Muscle of leg (tissue), 16 donors: ENCODE measurements around the gene ABHD15. TPM values are rescaled to one million over a fixed set of nuclear protein-coding genes. Genes with fewer than 3 reads are reported as not detected.

Experiments
- DNase-seq: peaks from one replicate; pipeline ENCODE4 v3.0.0; 2013
- H3K27ac ChIP-seq: one replicate; pipeline ENCODE4 v1.5.1; 2013; ENCODE audit warnings: mild to moderate bottlenecking, low read length, control low read depth
- H3K27me3 ChIP-seq: one replicate; pipeline ENCODE4 v1.6.1; 2013; ENCODE audit warnings: low read length; ENCODE audit not compliant: control insufficient read depth, insufficient read depth
- H3K36me3 ChIP-seq: one replicate; pipeline ENCODE4 v1.6.1; 2013; ENCODE audit warnings: low read length; ENCODE audit not compliant: control insufficient read depth, insufficient read depth
- H3K4me1 ChIP-seq: one replicate; pipeline ENCODE4 v1.6.1; 2013; ENCODE audit warnings: low read length; ENCODE audit not compliant: control insufficient read depth, insufficient read depth
- H3K4me3 ChIP-seq: one replicate; pipeline ENCODE4 v1.5.1; 2013; ENCODE audit warnings: low read length, control low read depth
- H3K9me3 ChIP-seq: replicated peaks from 2 replicates; pipeline ENCODE4 v1.6.1; 2013; ENCODE audit warnings: low read depth, low read length; ENCODE audit not compliant: control insufficient read depth
- WGBS: methylation state at CpG from one replicate; pipeline ENCODE4 v1.1.5; 2013; ENCODE audit warnings: missing lambda C conversion rate; ENCODE audit not compliant: insufficient coverage; 5-methylcytosine and 5-hydroxymethylcytosine counted together
- long read RNA-seq, 11 donors: transcript quantifications; one replicate each; lab custom pipeline, GENCODE V29; 2026
- polyA plus RNA-seq, 8 donors: library from polyadenylated mRNA; unstranded; fragments of 120-200 nt; gene quantifications; one replicate each; pipeline versions ENCODE4 v1.2.1 to v1.2.3, GENCODE V29; 2013; ENCODE audit warnings: inconsistent platforms in 1 of 8, low replicate concordance in 1 of 8; ENCODE audit not compliant: insufficient read length in 8 of 8, insufficient read depth in 1 of 8
- total RNA-seq: library from RNA; stranded (reverse); fragments of 120-200 nt; gene quantifications from one replicate; pipeline ENCODE4 v1.2.4, GENCODE V29; 2013

ABHD15 gene
- total RNA-seq (3.1 TPM), polyA plus RNA-seq (1 to 10 TPM; 3.1 to 4.7 (median 3.4) TPM)
- long read RNA-seq, donor 1, partial matches to known transcripts, result 0 of 2 reads
- long read RNA-seq, donor 1, other reads (novel, unspliced or antisense), result 0 of 2 reads
- long read RNA-seq, donor 2, result 0 reads
- long read RNA-seq, donor 3, partial matches to known transcripts, result 0 of 1 reads
- long read RNA-seq, donor 3, other reads (novel, unspliced or antisense), result 0 of 1 reads
- long read RNA-seq, donor 4, partial matches to known transcripts, result 0 of 1 reads
- long read RNA-seq, donor 4, other reads (novel, unspliced or antisense), result 0 of 1 reads
- long read RNA-seq, donor 5, partial matches to known transcripts, result 93 of 94 reads
- long read RNA-seq, donor 5, other reads (novel, unspliced or antisense), result 0 of 94 reads
- long read RNA-seq, donor 6, partial matches to known transcripts, result 0 of 1 reads
- long read RNA-seq, donor 6, other reads (novel, unspliced or antisense), result 0 of 1 reads
- long read RNA-seq, donor 7, result 0 reads
- long read RNA-seq, donor 8, partial matches to known transcripts, result 14 of 20 reads
- long read RNA-seq, donor 8, other reads (novel, unspliced or antisense), result 6 of 20 reads
- long read RNA-seq, donor 9, partial matches to known transcripts, result 0 of 1 reads
- long read RNA-seq, donor 9, other reads (novel, unspliced or antisense), result 0 of 1 reads
- long read RNA-seq, donor 10, partial matches to known transcripts, result 0 of 1 reads
- long read RNA-seq, donor 10, other reads (novel, unspliced or antisense), result 0 of 1 reads
- long read RNA-seq, donor 11, partial matches to known transcripts, result 32 of 42 reads
- long read RNA-seq, donor 11, other reads (novel, unspliced or antisense), result 9 of 42 reads

- Histone ChIP-seq H3K4me3 (peak within 1 kb of the TSS; percentile 90), H3K4me1 (peaks cover 43% of the 10 kb centered on the region), H3K27ac (peak within 1 kb of the TSS; percentile 87), H3K27me3 (peaks cover 25% of the 10 kb centered on the region), H3K36me3 (peaks cover 18% of the 10 kb centered on the region), H3K9me3 (no peaks in the 10 kb centered on the region)
- peak; percentile 72 for DNase-seq
- WGBS, result 1% methylated on average over 94 of the region's 94 CpGs
Measured at GRCh38 chr17:29566473-29567303, at the start of gene ABHD15. ABHD15 (minus strand) TSS chr17:29567037; CDS start chr17:29566966, 71 bp downstream.

- 1% methylated on average over 69 of the region's 74 CpGs for whole genome bisulfite sequencing
- peaks cover 52% of the 10 kb centered on the region for H3K27me3 ChIP-seq
- H3K36me3 ChIP-seq, result peaks cover 4% of the 10 kb centered on the region
- DNase-seq, result peak; percentile 95
- peak overlapping the region; percentile 49 for H3K4me3 ChIP-seq
- no peaks in the 10 kb centered on the region for H3K9me3 ChIP-seq
- H3K27ac ChIP-seq, result peak overlapping the region; percentile 42
- peaks cover 74% of the 10 kb centered on the region for H3K4me1 ChIP-seq
Measured at GRCh38 chr17:29615492-29616299, 48.9 kb upstream of the ABHD15 start.

GRCh38 chr17:29615048-29615385 lies 48.2 kb upstream of the ABHD15 start:
- DNase-seq, result peak; percentile 56
- peaks cover 52% of the 10 kb centered on the region for H3K27me3 ChIP-seq

GRCh38 chr17:29614349-29615047 lies 47.7 kb upstream of the ABHD15 start:
- H3K9me3 ChIP-seq, result no peaks in the 10 kb centered on the region
- WGBS, result 58% methylated on average over 7 of the region's 16 CpGs
- peak; percentile 24 for DNase-seq
- no peak overlapping the region for H3K4me3 ChIP-seq
- H3K4me1 ChIP-seq, result peaks cover 62% of the 10 kb centered on the region
- H3K27me3 ChIP-seq, result peaks cover 51% of the 10 kb centered on the region
- no peak overlapping the region for H3K27ac ChIP-seq
- H3K36me3 ChIP-seq, result peaks cover 3% of the 10 kb centered on the region

More at GRCh38 chr17:29615048-29615385, 48.2 kb upstream of the ABHD15 start:
- H3K36me3 ChIP-seq, result peaks cover under 1% of the 10 kb centered on the region
- no peaks in the 10 kb centered on the region for H3K9me3 ChIP-seq
- WGBS, result 34% methylated on average over 4 of the region's 15 CpGs
- H3K27ac ChIP-seq, result peak overlapping the region; percentile 42
- H3K4me3 ChIP-seq, result peak overlapping the region; percentile 28
- H3K4me1 ChIP-seq, result peaks cover 68% of the 10 kb centered on the region

- Histone ChIP-seq H3K9me3 (no peaks in the 10 kb centered on the region), H3K4me3 (peak overlapping the region; percentile 32), H3K27me3 (peaks cover 44% of the 10 kb centered on the region), H3K36me3 (peaks cover 3% of the 10 kb centered on the region), H3K27ac (no peak overlapping the region), H3K4me1 (peaks cover 60% of the 10 kb centered on the region)
- DNase-seq, result peak; percentile 37
- WGBS, result 39% methylated on average over 9 of the region's 13 CpGs
Measured at GRCh38 chr17:29613856-29614255, 47.0 kb upstream of the ABHD15 start.

GRCh38 chr17:29613352-29613837 lies 46.6 kb upstream of the ABHD15 start:
- H3K27ac ChIP-seq, result no peak overlapping the region
- peak; percentile 96 for DNase-seq
- peaks cover 6% of the 10 kb centered on the region for H3K36me3 ChIP-seq
- peak overlapping the region; percentile 32 for H3K4me3 ChIP-seq
- H3K27me3 ChIP-seq, result peaks cover 40% of the 10 kb centered on the region
- H3K4me1 ChIP-seq, result peaks cover 59% of the 10 kb centered on the region
- no peaks in the 10 kb centered on the region for H3K9me3 ChIP-seq
- WGBS, result under 1% methylated on average over 47 of the region's 50 CpGs

GRCh38 chr17:29612404-29613280 lies 45.8 kb upstream of the ABHD15 start:
- no peaks in the 10 kb centered on the region for H3K9me3 ChIP-seq
- no peak for DNase-seq
- no peak overlapping the region for H3K27ac ChIP-seq
- H3K36me3 ChIP-seq, result peaks cover 9% of the 10 kb centered on the region
- H3K4me3 ChIP-seq, result no peak overlapping the region
- WGBS, result 27% methylated on average over 80 of the region's 85 CpGs
- H3K27me3 ChIP-seq, result peaks cover 32% of the 10 kb centered on the region
- H3K4me1 ChIP-seq, result peaks cover 51% of the 10 kb centered on the region

- Histone ChIP-seq H3K9me3 (no peaks in the 10 kb centered on the region), H3K27me3 (peaks cover 26% of the 10 kb centered on the region), H3K4me3 (no peak overlapping the region), H3K36me3 (peaks cover 13% of the 10 kb centered on the region), H3K27ac (no peak overlapping the region), H3K4me1 (peaks cover 45% of the 10 kb centered on the region)
- WGBS, result 80% methylated on average over 2 of the region's 12 CpGs
- DNase-seq, result no peak
Measured at GRCh38 chr17:29612094-29612403, 45.2 kb upstream of the ABHD15 start.
